Natural killer cell (primary cell): ENCODE measurements around the gene SLC9A4. TPM values are rescaled to one million over a fixed set of nuclear protein-coding genes. Genes with fewer than 3 reads are reported as not detected.
A peak's percentile ranks its signal among the peaks of the same experiment; 100 is the strongest.

Experiments used
- ATAC-seq, 3 donors: fragments of 150-1000 bp in 2 of 3; fragments of 200-7000 bp in 1 of 3; cut with Tn5 transposase; 1 replicate in 1 of 3; 2 replicates in 2 of 3; pipeline ENCODE4 v1.10.0; 2021; ENCODE audit warnings: mild to moderate bottlenecking in 2 of 3, moderate library complexity in 2 of 3
- DNase-seq, 2 donors: peaks; one replicate each; pipeline versions ENCODE4 v3.0.0 to v3.0.0-alpha.2; 2013 to 2021; ENCODE audit warnings: mixed read lengths in 1 of 2
- H3K27ac ChIP-seq: one replicate; pipeline ENCODE4 v1.5.1; 2013; ENCODE audit warnings: mild to moderate bottlenecking, low read length
- H3K27me3 ChIP-seq: one replicate; pipeline ENCODE4 v1.6.1; 2013; ENCODE audit warnings: low read length; ENCODE audit not compliant: control insufficient read depth, insufficient read depth
- H3K36me3 ChIP-seq: one replicate; pipeline ENCODE4 v1.6.1; 2013; ENCODE audit warnings: low read length; ENCODE audit not compliant: control insufficient read depth, insufficient read depth
- H3K4me1 ChIP-seq: one replicate; pipeline ENCODE4 v1.6.1; 2013; ENCODE audit warnings: low read length; ENCODE audit not compliant: control insufficient read depth, insufficient read depth
- H3K4me3 ChIP-seq: one replicate; pipeline ENCODE4 v1.5.1; 2013; ENCODE audit warnings: low read length
- H3K9me3 ChIP-seq: one replicate; pipeline ENCODE4 v1.6.1; 2013; ENCODE audit warnings: low read length; ENCODE audit not compliant: control insufficient read depth, insufficient read depth
- H3K27ac Mint-ChIP-seq, 2 donors: one replicate each; pipeline ENCODE4 v1.8.0; 2022; ENCODE audit warnings: mild to moderate bottlenecking in 2 of 2, mixed read lengths in 2 of 2, moderate library complexity in 1 of 2
- H3K27me3 Mint-ChIP-seq, 2 donors: one replicate each; pipeline ENCODE4 v1.8.0; 2022; ENCODE audit warnings: low read depth in 2 of 2, mixed read lengths in 2 of 2
- H3K36me3 Mint-ChIP-seq: one replicate; pipeline ENCODE4 v1.8.0; 2022; ENCODE audit warnings: mixed read lengths
- H3K4me1 Mint-ChIP-seq, 2 donors: one replicate each; pipeline ENCODE4 v1.8.0; 2022; ENCODE audit warnings: mixed read lengths in 2 of 2
- H3K4me3 Mint-ChIP-seq: one replicate; pipeline ENCODE4 v1.8.0; 2022; ENCODE audit warnings: mild to moderate bottlenecking, moderate library complexity, mixed read lengths
- H3K9me3 Mint-ChIP-seq, 2 donors: one replicate each; pipeline ENCODE4 v1.8.0; 2022; ENCODE audit warnings: mixed read lengths in 2 of 2
- CTCF ChIP-seq: fragments of 200-600 bp; IDR thresholded peaks from one replicate; pipeline ENCODE4 v1.8.0; 2022; ENCODE audit warnings: antibody characterized with exemption
- WGBS: methylation state at CpG from one replicate; pipeline ENCODE4 v1.1.7; 2013; ENCODE audit warnings: missing lambda C conversion rate; ENCODE audit not compliant: insufficient coverage; 5-methylcytosine and 5-hydroxymethylcytosine counted together
- intact Hi-C: fragments of 100-400 bp; cut with micrococcal nuclease; formaldehyde crosslinking; loops from one replicate; pipeline ENCODE4 v1.14.2; 2022
- total RNA-seq, 4 donors: library from RNA; stranded (reverse); fragments of 120-200 nt in 1 of 4; gene quantifications; one replicate each; pipeline versions ENCODE4 v1.2.3 to v1.2.4, GENCODE V29; 2013 to 2022

Gene SLC9A4
- total RNA-seq, 3 donors from 2014 or later (not counting 1 experiment from before 2014, with no cell fraction given) = 0.19 to 0.38 TPM; not detected in 1

- peaks cover 12% of the 10 kb centered on the region in 2 donors for H3K4me1 Mint-ChIP-seq
- Histone ChIP-seq H3K4me1 (no peaks in the 10 kb centered on the region), H3K27me3 (no peaks in the 10 kb centered on the region), H3K36me3 (no peaks in the 10 kb centered on the region), H3K27ac (no peak overlapping the region), H3K4me3 (no peak overlapping the region), H3K9me3 (no peaks in the 10 kb centered on the region)
- H3K4me3 Mint-ChIP-seq = no peak overlapping the region
- intact Hi-C loops = no loop called here
- no peaks in the 10 kb centered on the region for H3K9me3 Mint-ChIP-seq
- no peak overlapping the region for H3K27ac Mint-ChIP-seq
- ATAC-seq = no peak
- TF ChIP-seq CTCF = no peak
- 70% methylated on average over 4 of the region's 5 CpGs for WGBS
- H3K36me3 Mint-ChIP-seq = no peaks in the 10 kb centered on the region
- H3K27me3 Mint-ChIP-seq = peaks cover 2 to 11% of the 10 kb centered on the region in 2 donors
- DNase-seq = no peak
Measured at GRCh38 chr2:102515851-102516250, 42.8 kb downstream of the SLC9A4 start.

- ATAC-seq (no peak), DNase-seq (no peak)
- Mint-ChIP-seq H3K4me3 (no peak overlapping the region), H3K4me1 (peaks cover 35% of the 10 kb centered on the region in 2 donors), H3K36me3 (no peaks in the 10 kb centered on the region), H3K27ac (no peak overlapping the region), H3K9me3 (no peaks in the 10 kb centered on the region), H3K27me3 (no peaks in the 10 kb centered on the region)
- H3K9me3 ChIP-seq = no peaks in the 10 kb centered on the region
- no peaks in the 10 kb centered on the region for H3K36me3 ChIP-seq
- H3K27ac ChIP-seq = no peak overlapping the region
- WGBS = 86% methylated on average over 3 of the region's 3 CpGs
- peaks cover 19% of the 10 kb centered on the region for H3K4me1 ChIP-seq
- TF ChIP-seq CTCF = no peak
- H3K27me3 ChIP-seq = no peaks in the 10 kb centered on the region
- H3K4me3 ChIP-seq = no peak overlapping the region
- intact Hi-C loops = no loop called here
Measured at GRCh38 chr2:102518170-102518569, 45.1 kb downstream of the SLC9A4 start.

- Histone ChIP-seq H3K4me1 (peaks cover 37% of the 10 kb centered on the region), H3K9me3 (no peaks in the 10 kb centered on the region), H3K4me3 (no peak overlapping the region), H3K27ac (no peak overlapping the region), H3K27me3 (no peaks in the 10 kb centered on the region), H3K36me3 (no peaks in the 10 kb centered on the region)
- H3K27ac Mint-ChIP-seq = no peak overlapping the region
- H3K36me3 Mint-ChIP-seq = no peaks in the 10 kb centered on the region
- peak; percentile 69 for TF ChIP-seq CTCF
- ATAC-seq (peak; percentile 46 to 69 (median 62)), DNase-seq (peak in 1 of 2 donors; percentile 50)
- 41% methylated on average over 2 of the region's 2 CpGs for WGBS
- peaks cover 53 to 54% of the 10 kb centered on the region in 2 donors for H3K4me1 Mint-ChIP-seq
- intact Hi-C loops = loop anchor here (1.0 to 2.0 kb wide), 3 partner anchors 47 to 96 kb away; partner anchors contain the start of gene SLC9A4
- H3K9me3 Mint-ChIP-seq = no peaks in the 10 kb centered on the region
- H3K4me3 Mint-ChIP-seq = no peak overlapping the region
- no peaks in the 10 kb centered on the region for H3K27me3 Mint-ChIP-seq
Measured at GRCh38 chr2:102520009-102520408, 47.0 kb downstream of the SLC9A4 start.

GRCh38 chr2:102520801-102521200 lies 47.8 kb downstream of the SLC9A4 start:
- intact Hi-C loops = loop anchor here (1.0 to 2.0 kb wide), 3 partner anchors 48 to 96 kb away; partner anchors contain the start of gene SLC9A4
- peaks cover 43% of the 10 kb centered on the region for H3K4me1 ChIP-seq
- no peaks in the 10 kb centered on the region for H3K36me3 ChIP-seq
- H3K9me3 ChIP-seq = no peaks in the 10 kb centered on the region
- Mint-ChIP-seq H3K27ac (peak overlapping the region in 1 of 2 donors; percentile 55), H3K27me3 (no peaks in the 10 kb centered on the region), H3K4me3 (no peak overlapping the region), H3K36me3 (no peaks in the 10 kb centered on the region), H3K4me1 (peaks cover 55 to 56% of the 10 kb centered on the region in 2 donors), H3K9me3 (no peaks in the 10 kb centered on the region)
- 100% methylated on average over 1 of the region's 1 CpG for WGBS
- no peak for TF ChIP-seq CTCF
- no peak overlapping the region for H3K27ac ChIP-seq
- no peak for DNase-seq
- no peak overlapping the region for H3K4me3 ChIP-seq
- no peak for ATAC-seq
- no peaks in the 10 kb centered on the region for H3K27me3 ChIP-seq
